Inferior parietal cortex (tissue), 1 donor: ENCODE measurements around the gene CPT1A.

Experiments
- DNase-seq: peaks from one replicate; pipeline ENCODE4 v3.0.0-alpha.2; 2016; ENCODE audit errors: extremely low spot score

Gene CPT1A

DNA sequence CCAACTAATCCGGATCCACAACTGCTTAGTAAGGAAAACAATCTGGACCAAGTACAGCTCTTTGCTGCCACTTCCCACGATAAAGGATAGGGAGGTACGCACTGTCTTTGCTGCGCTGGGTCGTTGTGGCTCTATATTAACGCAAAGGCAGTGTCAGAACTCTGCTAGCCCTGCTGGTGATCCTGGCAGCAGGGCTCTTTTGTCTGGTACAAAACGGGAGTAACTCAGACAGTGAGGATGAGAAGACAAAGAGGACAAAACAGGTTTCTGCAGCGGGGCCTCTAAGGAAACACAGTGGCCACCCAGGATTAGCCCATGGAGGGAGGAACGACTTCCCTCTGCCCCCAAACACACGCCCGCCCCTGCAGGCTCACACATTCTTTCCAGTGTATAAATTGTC lies 131.3 kb downstream of the CPT1A start:
- DNase-seq: no peak

GRCh38 chr11:68709062-68709461 lies 132.7 kb downstream of the CPT1A start:
- no peak for DNase-seq

DNA sequence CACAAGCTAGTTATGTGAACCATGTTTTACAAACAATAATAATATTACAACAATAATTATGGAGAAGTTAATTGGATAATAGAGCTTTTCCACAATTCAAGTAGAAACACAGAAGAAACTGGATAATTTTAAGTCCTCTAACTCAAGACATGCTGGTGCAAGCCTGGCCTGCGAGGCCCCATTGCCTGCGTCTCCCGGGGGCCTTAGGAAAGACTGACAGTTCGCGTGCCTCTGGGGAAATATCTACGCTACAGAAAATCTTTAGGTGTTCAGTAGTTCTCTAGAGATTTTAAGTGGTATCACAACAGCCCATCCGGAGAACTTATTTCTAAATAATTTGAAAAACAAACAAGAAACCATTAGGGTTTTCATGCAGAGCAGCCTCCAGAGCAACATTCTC lies 134.2 kb downstream of the CPT1A start:
- DNase-seq: no peak

DNA sequence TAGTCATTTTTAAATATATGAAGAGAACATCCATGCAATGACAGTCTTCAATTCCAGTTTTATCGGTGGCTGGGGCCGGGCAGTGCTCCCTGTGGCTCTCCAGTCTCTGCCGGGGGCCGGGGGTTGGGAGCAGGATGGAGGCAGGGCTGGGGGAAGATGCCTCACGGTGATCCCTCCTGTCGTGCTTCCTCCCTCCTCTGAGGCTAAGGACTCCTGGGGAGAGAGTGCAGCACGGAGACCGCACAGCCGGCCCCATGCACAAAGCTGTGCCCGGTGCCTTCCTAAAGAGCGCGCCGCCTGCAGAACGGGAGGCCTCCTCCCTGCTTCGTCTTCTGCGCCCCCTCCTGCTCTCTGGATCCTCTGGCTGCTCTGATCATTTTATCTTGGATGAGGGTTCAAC lies 136.8 kb downstream of the CPT1A start:
- DNase-seq: no peak
